NCI-H446 (cell line): ENCODE data around the gene PSMD6.
A peak's percentile ranks its signal among the peaks of the same experiment; 100 is the strongest.

Experiments used
- DNase-seq, 2 experiments: peaks; one replicate each; lab custom pipeline; 2025; lab: John Stamatoyannopoulos, UW

The PSMD6 gene

DNA sequence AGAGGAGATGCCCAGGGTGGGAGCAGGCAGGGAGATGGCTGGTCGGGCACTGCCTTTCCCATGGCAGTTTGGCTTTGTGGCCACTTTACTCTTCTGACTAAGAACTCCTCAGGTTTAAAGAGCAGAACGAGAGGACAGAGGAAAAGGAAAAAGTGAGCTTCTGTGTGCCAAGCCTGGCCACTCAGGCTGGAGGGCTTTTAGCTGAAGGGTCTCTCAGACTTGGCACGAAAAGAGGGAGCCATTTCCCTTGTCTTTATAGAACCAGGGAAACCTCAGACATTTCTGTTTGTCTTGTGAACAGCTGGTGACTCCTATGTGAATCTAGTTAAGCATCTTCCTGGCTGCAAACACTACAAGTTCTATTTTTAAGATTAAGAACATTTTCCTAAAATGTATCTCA lies 23.3 kb upstream of the PSMD6 start:
- DNase-seq: no peak

- DNase-seq: no peak
Measured at GRCh38 chr3:64042952-64043351, 19.7 kb upstream of the PSMD6 start.

DNA sequence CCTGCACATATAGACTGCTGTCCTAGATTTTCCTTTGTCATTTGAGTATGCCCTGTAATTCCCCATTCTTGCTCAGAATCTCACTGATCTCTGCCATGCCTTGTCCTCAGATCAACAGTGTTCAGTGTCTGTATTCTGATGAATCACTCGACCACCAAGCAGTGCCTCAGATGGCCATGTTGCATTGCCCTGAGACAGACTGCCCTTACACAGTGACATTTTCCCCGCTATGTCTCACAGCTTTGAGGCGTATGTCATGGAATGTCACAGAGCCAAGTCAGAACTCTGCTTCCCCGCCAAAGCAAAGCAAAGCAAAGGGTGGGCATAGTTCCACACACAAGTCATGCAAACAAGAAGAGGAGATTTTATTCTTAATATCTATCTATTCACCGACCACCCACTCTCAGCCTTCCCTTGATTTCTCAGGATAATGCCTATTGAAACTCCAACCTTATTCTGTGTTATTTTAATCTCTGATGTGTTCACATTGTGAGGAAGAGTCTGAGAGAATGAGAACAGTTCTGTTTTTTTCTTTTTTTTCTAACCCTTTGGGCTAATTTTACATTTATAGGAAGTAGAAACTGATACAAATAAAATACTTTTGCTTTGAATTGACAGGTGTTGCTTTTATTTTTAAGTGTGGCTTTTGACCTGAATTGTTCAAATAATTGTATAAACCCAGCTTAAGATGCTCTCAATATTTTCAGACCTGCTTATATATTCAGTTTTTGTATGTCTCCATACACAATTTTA lies 16.9 kb upstream of the PSMD6 start:
- no peak for DNase-seq

GRCh38 chr3:64039332-64039731 lies 16.0 kb upstream of the PSMD6 start:
- DNase-seq: no peak

DNA sequence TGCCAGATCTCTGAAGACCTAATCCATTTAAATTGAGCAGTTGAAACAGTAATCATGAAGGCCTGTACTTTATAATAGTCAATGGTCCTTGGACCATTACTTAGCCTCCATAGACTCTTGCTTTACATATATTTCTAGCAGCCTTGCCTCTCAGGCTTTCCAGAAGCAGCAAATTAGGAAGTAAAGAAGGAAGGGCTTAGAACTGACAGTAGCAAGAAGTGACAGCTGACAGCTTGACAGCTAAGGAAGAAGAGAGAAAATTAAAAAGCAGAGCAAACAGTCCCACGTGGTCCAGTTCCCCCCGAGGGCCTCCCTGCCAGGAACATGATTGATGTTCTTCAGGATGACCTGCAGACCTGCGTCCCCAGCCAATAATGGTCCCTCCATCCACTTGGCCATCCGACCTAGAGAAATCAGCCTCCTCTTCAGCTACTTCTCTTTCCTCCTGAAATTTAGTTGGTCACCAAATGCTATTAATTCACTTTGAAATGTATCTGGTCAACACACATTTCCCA lies 15.0 kb upstream of the PSMD6 start:
- no peak for DNase-seq

DNA sequence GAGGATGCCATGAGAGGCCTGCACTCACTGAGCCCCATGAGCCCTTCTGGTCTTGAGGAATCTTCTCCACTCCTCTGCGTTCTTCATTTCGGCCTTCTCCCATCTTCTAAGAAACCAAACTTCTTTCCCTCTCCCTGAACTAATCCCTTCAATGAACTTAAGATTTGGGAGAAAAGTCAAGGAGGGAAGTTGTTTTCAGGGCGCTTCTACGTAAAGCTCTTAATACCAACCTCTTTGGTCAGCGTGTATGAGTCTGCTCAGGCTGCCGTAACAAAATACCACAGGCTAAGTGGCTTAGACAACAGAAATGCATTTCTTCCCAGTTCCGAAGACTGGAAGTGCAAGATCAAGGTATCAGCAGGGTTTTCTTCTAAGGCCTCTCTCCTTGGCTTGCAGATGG lies 13.8 kb upstream of the PSMD6 start:
- DNase-seq: no peak

- no peak for DNase-seq
Measured at GRCh38 chr3:64033069-64033468, 9.8 kb upstream of the PSMD6 start.

DNA sequence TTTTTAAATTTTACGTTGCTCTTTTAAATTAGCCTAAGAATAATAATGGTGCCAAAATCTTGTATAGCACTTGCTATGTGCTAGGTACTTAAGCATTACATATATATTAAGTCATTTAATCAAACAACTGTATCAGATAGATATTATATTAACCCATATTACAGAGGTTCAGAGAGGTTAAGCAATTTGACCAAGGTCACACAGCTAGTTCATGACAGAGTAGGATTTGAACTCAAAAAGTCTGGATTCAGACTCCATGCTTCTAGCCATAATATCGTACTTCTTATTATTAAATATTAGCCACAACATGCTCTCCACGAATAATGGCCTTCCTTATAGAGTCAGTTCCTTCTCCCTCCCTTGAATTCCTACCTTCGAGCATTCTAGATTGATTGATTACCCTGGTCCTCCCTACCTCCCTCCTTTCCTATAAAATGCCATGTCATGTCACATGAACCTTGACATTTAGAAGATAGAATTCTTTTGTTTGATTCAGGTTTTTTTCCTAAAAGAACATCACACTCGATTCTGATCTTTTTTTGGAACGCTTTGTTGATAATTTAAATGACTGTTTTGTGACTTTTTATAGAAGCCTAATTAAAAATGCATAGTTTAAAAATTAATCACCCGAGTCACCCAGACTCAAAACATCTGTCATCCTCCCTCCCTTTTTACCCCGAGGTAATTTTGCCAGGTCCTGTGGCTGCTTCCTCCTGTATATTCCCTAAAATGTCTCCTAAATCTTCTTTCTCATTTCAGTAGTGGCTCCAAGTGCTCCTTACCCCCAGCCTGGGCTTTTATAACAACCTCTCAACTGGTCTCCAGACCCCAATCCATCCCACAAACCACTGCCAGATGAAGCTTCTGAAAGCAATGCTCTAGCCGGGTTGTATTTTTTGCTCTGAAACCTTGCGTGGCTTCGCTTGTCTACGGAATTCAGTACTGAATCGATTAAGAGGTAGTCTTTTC lies 8.5 kb upstream of the PSMD6 start:
- DNase-seq: peak in 1 of 2 experiments; percentile 19

DNA sequence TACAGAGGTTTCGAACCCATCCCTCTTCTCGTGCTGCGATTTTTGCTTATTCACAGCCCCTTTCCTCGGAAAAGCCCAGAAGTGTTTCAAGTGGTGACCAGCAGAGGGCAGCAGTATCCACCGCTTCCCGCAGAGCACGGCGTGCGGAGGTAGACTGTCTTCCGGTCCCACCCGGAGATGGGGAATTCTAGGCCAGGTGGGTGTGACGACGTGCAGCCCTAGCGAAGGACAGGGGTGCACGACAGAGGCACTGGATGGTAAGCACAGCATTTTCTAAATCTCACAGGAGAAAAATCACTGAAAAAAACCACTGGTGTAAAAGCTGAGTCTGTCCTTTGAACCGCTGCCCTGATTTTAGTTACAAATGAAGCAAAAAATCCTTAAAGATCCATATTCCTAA lies 7.4 kb upstream of the PSMD6 start:
- DNase-seq: peak; percentile 47 to 74

DNA sequence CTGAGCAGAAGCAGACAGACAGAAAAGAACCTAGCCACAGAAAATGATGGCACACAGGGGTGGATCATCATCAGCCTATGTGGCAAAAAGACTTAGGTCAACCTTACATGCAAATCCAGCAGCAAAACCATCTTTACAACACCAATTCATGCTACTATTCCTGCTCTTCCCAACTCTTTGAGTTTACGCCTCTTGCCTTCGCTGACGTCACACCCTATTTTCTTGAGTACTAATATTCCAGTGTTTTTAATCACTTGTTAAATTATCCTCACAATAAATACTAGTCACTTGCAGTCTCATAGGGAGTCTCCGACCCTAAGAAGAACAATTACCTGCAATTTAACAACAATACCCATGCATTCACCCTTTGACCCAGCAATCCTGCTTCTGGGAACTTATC lies 6.0 kb upstream of the PSMD6 start:
- DNase-seq: no peak

DNA sequence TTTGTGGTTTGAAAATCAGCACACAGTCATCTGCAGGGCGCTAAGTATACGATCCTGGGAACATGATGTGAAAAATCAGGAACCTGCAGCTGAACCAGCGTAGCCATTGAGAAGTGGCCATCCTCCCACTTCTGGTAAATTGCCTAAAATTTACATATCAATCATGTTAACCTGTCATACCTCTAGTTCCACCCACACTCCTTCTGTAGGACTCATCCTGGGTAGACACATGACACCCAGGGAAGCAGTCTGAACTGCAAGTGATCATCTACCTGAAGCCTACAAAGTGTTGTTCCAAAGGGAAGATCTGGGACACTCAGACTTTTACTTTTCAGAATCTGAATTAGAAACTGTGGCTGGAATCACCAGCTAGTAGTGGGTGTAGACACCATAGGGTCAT lies 5.5 kb upstream of the PSMD6 start:
- no peak for DNase-seq

- DNase-seq: no peak
Measured at GRCh38 chr3:64027658-64028057, 4.4 kb upstream of the PSMD6 start.

DNA sequence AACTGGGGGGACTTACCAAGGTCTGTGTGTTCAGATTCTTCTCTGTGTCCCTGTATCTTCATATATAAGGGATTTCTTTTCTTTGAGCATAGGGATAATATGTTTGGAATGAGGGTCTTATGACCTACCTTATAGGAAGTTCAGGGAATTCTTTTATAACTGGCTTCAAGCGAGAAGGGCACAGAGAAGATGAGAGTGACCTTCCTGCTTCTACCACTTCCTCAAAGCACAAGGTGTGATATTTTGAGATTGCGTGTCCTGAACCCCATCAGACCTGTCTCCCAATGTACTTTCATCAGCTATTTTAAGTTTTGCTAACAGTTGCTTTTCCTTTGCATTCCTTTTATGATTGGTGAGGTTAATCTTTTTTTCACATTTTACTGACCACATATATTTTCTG lies 3.1 kb upstream of the PSMD6 start:
- DNase-seq: no peak

DNA sequence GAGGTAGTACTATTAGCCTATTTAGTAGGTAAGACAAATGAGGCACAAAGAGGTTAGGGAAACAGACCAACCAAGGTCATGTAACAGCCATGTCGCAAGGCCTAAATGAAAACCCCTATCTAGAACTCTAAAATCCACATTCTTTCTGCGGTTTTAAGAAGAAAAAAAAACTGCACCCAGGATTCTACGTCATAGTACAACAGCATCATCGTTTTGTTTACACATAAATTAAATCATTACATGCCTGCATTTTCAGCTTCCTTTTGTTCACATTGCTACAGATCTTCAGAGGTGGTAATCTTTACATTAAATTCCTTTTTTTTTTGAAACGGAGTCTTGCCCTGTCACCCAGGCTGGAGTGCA lies 548 bp upstream of the PSMD6 start:
- no peak for DNase-seq

GRCh38 chr3:64022451-64023186 lies 675 bp downstream of the PSMD6 start:
- no peak for DNase-seq

GRCh38 chr3:64021922-64022321 lies 1.4 kb downstream of the PSMD6 start:
- DNase-seq: no peak

DNA sequence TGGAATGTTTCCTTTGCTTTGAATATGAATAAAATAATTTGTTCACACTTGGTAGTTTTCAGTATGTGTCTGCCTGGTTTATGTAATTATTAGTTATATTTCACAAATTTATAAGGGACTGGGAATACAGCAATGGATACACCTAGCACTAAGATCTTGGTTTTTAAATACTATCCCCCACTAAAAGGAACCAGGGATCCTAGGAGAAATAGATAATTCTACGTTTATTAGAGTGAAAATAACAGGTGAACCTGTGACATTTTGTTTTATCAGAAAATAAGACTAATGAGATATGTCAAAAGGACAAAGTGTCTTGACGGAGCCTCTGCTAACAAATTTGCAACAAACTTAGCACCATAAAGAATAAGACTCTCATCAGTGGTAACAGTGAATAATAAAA lies 3.4 kb downstream of the PSMD6 start:
- no peak for DNase-seq

DNA sequence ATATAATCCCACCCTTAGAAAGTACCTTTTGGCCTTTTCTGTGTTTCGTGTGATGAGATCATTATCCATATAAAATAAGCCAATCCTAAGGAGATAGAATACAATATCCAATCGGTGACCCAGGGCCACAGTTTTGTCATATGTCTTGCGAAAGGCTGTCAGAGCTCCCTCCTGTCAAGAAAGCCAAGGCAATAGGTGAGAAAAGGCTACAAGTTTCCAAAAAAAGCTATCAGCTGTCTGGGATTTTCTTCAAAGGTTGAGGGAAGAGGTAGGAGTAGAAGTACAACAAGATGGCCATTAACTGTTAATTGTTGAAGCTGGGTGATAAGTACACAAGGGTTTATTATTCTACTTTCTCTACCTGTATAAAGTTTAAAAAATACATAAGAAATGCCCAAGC lies 4.0 kb downstream of the PSMD6 start:
- DNase-seq: no peak

DNA sequence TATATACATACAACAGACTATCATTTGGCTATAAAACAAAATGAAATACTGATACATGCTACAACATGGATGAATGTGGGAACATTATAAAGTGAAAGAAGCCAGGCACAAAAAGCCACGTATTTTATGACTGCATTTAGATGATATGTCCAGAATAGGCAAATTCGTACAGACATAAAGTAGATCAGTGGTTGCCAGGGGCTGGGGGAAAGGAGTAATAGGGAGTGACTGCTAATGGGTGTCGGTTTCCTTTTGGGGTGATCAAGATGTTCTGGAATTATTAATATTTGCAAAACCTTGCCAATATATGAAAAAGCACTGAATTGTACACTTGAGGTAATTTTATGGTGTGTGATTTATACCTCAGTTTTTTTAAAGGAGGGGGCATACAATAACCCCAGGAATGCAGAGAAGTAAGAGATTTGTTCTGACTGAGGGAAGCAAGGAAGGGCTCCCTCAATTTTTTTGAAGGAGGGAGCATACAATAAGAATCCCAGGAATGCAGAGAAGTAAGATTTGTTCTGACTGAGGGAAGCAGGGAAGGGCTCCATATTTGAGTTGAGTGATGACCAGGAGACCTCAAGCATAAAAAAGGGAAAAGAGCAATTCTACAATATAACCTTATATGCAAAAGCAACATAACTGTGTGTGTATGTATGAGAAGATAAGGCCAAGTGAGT lies 6.2 kb downstream of the PSMD6 start:
- DNase-seq: no peak

GRCh38 chr3:64011685-64012084 lies 11.6 kb downstream of the PSMD6 start:
- no peak for DNase-seq

- no peak for DNase-seq
Measured at GRCh38 chr3:64010199-64010598, 13.1 kb downstream of the PSMD6 start.

DNA sequence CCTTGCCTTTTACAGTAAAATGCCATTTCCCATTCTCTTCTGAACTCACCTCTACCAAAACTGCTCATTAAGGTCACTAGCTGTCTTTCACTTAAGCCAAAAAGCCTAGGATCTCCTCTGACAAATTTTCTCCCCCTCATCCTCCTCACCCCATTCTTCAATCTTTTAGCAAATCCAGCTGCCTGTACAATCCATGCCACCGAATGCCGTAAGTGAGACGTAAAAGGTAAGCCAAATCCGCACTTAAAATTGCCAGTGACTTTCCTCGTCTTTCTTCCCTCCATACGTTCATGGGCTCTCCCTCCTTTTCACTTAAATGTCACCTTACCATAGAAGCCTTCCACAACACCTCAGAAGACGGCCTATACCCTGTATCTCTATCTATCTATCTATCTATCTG lies 13.8 kb downstream of the PSMD6 start:
- no peak for DNase-seq
